ENCODE data around the gene C2orf81.
A peak's percentile ranks its signal among the peaks of the same experiment; 100 is the strongest.
"Not testable (repeated sequence)": the region's sequence is repeated elsewhere in the genome, so short reads cannot be mapped to it uniquely, and the experiment has no call there.

C2orf81 gene

DNA sequence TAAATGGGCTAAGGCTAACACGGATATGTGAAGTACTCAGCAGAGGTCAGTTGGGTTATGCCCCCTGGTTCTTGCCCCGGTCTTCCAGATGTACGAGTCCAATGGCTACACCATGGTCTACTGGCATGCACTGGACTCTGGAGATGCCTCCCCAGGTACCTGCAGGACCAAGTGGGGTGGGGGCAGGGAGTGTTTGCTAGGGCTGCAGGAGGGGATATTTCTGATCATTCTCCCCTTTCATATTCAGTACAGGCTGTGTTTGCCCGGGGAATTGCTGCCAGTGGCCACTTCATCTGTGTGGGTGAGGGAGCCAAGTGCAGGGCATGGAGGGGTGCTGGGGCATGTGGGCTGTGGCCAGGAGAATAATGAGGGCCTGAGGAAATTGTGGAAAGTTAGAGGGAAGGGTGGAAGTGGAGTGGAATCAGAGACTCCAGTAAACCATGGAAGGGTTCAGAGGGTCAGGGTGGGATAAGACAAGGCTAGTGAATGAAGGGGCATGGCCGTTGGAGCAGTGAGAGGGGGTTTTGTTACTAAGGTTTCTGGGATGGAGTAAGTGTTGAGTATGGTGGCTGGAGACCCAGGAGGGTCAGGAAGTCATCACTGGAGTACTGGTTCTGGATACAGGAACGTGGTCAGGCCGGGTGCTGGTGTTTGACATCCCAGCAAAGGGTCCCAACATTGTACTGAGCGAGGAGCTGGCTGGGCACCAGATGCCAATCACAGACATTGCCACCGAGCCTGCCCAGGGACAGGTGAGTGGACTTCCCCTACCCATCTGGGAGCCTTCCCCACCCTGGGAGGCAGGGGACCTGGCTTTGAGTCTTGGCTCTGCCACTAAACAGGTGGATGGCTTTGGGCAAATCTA is 2.0 kb upstream of the C2orf81 start:
- no peak for DNase-seq (ENCODE audit: low read depth)

DNA sequence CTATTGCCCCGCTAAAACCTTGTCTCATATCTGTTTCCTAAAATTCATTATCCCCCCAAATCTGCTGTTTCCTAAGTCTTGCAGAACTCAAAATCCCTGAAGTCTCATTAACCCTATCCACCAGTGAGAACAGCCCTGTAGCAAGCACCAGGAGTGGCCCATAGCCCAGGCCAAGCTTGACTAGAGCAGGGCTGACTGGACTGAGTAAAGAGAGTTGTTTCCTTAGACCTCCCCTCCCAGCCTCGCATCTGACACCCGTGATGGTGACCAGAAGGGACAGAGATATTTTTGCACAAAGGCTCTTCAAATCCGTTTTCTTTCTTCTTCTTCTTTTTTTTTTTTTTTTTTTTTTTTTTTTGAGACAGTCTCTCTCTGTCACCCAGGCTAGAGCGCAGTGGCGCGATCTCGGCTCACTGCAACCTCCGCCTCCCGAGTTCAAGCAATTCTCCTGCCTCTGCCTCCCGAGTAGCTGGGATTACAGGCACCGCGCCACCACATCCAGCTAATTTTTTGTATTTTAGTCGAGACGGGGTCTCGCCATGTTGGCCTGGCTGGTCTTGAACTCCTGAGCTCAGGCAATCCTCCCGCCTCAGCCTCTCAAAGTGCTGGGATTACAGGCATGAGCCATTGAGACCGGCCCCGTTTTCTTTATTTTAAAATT is 846 bp downstream of the C2orf81 start:
- DNase-seq (ENCODE audit: low read depth): not testable (repeated sequence)

DNA sequence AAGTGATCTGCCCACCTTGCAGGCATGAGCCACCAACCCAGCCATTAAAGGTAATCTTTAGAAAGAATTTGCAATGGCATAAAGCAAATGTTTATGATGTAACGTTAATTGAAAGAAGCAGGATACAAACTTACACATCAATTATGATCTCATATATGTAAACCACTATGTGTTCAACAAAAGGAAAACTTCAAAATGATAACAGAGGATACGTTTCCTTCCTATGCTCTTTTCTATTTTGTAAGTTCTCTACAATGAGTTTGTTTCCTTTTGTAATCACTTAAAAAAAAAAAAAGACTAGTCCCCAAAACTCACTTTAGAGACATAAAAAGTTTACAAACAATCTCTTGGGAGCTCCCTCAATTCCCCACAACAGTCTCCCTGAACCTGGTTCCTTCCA is 1.4 kb downstream of the C2orf81 start:
- DNase-seq (ENCODE audit: low read depth): no peak

DNA sequence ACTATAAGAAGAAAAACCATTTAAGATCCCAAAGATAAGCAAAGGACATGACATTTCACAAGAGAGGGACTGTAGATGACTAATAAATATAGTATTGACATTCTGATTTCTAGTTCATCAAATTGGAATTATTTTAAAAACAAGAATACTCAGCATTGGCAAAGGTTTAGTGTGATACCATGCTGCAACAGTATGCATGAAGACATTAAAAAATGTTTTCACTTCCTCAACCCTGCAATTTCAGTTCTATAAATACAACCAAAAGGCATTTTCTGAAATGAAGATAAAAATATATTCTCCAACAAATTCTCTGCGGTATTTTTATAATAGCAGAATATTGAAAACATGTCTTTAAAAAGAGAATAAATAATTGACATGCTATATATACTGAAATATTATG is 2.1 kb downstream of the C2orf81 start:
- no peak for DNase-seq (ENCODE audit: low read depth)

DNA sequence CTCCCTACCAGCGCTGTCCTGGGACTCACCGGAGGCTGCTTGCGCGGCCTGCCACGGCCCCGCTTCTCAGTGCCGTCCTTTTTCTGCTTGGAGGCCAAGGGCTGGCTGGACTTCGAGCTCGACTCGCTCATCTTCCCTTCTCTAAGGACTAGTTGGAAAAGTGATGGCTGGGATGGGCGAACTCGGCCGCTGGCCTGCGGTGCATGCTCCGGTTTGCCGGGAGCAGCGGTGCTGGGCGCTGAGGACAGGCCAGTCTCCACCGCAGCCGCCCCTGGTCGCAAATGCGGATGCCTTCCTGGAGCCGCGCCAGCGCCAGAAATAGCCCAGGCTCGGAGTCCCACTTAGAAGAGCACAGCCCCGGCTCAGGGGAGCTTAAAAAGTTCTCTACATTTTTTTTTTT is 3.1 kb downstream of the C2orf81 start:
- DNase-seq (ENCODE audit: low read depth): no peak

DNA sequence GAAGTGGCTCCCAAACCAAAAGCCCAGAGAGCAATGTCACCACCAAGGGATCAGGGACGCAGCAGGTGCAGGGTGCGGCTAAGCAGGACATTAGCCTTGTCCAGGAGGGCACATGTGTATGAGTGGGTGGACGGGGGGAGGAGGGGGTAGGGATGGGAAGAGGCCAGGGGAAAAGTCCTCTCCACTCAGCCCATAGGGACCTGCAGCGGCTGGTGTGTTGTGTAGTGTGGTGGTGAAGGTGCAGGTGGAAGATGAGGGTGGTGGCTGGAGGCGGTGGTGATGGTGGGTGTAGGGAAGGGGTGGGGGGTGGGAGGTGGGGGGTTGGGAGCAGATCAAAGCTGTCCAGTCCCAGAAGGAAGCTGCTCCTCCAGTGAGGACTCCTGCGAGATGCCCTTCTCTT is 3.7 kb downstream of the C2orf81 start:
- DNase-seq (ENCODE audit: low read depth): no peak

DNA sequence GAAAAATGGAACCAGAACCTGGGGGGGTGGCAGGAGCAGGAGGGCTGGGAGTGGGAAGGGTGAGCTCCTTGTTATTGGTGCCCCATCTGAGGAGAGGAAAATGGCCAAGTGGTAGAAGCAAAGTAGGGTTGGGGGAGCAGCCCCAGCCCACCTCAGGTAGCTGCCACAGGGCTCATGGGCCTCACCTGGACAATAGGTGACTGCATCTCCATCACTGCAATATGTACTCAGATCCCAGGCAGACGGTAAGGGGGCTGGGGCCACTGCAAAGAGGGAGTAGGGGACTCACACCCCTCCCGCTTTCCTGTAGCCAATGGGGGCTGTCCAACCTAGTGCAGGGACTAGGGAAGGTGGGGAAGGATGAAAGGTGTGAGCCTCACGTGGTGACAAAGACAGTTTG is 4.2 kb downstream of the C2orf81 start:
- no peak for DNase-seq (ENCODE audit: low read depth)

DNA sequence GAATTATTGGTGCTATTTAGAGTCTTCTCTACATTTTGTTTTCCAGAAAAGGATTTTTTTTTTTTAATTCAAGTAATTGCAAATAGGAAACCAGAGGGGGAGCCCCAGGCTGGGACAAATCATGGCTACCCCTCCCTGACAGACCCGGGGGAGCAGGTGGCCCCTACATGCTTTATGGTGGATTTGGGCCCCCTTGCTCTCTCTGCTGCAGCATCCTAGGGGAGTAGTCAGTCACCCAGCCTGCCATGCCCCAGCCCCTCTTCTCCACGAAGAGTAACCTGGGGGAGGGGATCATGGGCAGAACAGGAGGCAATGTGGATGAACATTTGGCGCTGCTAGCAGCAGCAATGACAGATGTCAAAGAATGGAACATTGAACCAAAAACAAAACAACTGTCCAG is 4.6 kb downstream of the C2orf81 start:
- no peak for DNase-seq (ENCODE audit: low read depth)

DNA sequence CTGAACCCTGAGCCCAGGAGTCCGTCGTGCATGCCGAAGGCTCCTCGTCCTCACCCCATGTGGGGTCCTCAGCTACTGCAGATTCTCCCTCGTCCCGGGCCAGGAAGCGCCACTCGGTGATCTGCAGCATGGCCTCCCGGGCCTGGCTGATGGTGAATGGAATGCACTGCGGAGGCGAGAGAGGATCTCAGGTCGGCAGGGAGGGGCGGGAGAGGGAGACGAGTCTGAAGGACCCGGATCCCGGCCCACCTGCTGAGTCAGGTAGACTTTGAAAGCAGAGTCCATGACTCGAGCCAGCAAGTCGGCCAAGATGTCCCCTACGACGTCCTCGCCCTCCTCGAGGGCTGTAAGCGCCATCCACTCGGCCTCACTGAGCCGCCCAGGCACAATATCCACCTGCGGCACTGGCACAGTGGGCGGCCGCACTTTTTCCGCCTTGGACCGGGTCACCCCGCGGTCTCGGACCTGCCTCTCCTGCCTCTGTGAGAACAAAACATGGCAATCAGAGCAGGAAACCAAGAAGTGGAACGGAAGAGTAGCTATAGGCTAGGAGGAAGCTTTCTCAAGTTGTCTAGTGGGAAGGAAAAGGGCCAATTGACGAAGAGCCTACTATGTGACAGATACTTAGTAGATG is 5.5 kb downstream of the C2orf81 start:
- no peak for DNase-seq (ENCODE audit: low read depth)

DNA sequence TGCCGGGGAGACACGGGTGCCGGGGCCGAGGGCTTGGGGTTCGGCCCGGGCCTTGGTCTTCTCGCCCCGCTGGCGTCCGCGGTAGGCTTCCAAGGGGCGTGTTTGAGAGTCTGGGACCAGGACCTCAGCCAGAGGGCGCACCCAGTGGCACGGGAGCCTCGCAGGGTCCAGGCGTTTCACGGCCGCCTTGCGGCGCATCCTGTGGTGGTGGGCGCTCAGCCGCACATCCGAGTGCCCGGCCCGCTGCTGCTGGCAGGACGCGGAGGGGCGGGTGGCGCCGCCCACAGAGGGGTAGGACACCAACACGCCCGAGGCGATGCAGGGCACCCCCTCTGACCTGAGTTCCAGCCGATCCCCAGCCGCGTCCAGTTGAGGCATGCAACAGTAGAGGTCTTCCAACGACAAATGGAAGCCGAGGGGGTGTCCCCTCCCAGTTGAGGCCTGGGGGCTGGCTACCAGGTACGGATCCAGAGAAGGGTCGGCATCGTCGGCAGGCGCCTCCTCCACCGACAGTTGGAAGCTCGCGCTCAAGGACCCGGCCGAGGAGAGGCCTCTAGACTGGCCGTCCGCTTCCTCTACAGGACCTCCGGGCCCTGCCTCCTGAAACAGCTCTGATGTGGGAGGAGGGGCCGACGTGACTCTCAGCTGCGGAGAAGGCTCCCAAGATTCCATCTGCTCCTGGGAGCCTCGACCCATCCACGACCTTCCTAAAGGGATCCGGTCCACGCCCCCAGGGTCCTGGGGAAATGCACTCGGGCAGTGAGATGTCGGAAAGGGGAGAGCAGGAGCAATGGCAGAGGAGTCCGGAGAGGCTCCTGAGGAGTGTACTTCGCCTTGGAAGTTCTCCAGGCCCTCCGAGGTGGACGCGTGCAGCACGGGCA is 6.3 kb downstream of the C2orf81 start:
- no peak for DNase-seq (ENCODE audit: low read depth)

DNA sequence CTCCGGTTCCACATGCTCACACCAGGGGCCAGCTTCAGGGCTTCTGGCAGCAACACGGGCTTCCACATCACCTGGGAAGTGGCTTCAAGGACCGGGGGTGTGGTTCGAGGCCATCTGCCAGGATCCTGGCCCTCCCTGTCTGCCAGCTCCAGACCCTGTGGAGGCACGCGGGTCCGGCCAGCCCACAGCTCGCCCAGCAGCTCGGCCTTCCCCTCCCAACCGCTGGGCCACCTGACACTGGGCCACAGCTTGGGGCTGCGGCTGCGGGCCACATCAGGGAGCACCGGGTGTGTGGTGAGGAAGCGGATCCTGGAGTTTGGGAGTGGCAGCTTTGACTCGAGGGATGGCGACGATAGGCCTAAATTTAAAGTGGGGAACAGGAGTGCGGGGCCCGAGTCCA is 7.0 kb downstream of the C2orf81 start:
- no peak for DNase-seq (ENCODE audit: low read depth)

DNA sequence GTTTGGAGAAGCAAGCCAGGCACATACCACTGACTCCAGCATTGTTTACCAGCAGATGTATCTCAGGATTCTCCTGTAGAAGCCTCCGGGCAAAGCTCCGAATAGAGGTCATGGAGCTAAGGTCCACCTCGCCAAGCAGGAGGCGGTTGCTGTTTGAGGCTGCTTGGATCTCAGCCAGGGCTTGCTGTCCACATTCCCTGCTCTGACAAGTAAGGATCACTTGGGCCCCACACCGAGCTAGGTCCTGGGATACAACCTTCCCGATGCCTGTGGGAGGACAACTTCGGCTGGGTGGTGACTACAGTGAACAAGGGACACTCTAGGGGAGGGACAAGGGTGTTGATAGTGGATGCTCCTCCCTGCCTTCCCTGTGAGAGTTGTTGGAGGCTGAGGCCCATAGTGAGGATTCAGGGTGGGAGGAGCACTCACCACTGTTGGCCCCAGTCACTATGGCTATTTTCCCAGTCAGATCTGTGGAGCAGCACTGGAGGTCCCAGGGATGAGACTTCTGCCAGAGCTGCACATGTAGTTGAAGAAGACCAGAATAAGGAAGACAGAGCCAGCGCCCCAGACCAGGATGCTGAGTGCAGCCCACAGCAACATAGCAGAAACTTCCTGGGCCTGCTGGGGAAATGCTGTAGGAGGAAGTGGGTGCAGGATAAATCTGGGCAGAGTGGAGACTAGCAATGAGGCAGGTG is 8.3 kb downstream of the C2orf81 start:
- no peak for DNase-seq (ENCODE audit: low read depth)

DNA sequence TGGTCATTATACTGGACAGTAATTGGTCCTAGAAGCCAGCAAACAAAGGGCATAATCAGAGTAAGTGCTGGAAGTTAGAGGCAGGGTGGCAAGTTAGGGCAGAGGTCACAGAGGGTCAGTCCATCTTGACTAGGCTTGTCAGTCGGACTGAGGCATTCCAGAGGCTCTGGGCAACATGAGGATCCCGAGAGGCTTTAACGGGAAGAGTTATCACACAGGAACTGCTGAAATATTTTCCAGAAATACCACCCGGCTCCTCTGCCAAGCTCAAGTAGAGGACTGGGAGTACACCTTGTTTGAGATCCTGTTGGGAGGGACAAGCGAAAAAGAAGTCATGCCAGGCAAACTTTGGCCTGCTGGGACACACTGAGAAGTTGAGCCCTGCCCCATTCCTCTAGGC is 13.7 kb downstream of the C2orf81 start:
- DNase-seq (ENCODE audit: low read depth): no peak

DNA sequence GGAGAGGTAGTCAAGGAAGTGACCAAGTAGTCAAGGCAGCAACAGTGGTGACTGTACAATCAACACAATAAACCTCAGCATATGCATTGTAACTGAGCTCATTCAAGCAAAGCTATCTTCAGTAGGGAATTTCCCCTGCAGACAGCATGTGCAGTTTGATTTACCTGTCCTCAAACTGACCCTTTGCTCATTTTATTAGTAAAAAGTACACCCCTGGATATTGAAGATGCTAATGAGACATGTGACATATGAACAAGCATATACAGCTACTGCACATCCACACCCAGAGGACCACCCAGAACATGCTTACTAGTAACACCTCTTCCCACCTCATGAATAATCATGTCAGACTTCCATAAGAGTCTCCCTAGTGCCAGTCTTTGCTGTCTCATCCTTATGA is 15.4 kb downstream of the C2orf81 start:
- no peak for DNase-seq (ENCODE audit: low read depth)

DNA sequence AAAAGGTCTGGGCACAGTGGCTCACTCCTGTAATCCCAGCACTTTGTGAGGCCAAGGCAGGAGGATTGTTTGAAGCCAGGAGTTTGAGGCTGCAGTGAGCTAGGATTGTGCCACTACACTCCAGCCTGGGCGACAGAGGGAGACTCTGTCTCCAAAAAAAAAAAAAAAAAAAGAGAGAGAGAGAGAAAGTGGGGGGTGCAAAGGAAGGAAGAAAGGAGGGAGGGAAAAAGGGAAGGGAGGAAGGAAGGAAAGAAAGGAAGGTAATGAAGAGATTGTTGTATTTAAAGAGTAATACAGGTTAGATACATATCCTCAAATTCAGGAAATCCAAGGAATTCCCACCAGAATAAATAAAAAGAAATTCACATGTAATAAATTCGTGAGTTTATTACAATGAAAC is 19.5 kb downstream of the C2orf81 start:
- DNase-seq (ENCODE audit: low read depth): no peak

DNA sequence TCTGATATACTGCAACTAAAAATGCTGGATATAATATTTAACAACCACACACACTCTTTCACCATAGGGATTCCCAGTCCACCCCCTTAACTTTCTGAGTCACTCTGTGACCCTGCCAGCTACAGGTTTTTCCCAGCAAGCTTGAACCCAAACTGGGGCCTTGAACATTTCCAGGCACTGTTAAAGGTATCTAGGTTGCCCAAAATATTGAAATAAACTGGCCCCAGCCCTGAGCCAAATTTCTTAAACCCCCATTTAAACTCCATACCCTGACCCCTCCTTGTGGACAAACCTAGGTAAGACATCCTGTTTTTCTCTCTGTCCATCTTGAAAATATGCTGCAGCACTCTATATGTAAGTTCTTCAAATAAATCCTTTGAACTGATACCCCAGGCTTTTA is 21.6 kb downstream of the C2orf81 start:
- no peak for DNase-seq (ENCODE audit: low read depth)

DNA sequence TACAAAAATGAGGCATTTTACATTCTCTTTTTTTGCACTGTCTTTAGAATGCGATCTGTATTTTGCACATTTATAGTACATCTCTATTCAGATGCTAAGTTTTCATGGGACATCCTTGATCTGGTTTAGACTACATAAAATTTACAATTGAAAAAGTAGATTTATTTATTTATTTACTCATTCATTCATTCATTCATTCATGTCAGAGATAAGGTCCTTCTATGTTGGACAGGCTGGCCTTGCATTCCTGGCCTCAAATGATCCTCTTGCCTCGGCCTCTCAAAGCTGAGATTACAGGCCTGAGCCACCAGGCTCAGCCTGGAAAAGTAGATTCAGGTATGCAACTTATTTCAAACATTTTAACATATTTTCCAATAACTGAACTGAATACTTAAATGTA is 25.3 kb downstream of the C2orf81 start:
- no peak for DNase-seq (ENCODE audit: low read depth)

DNA sequence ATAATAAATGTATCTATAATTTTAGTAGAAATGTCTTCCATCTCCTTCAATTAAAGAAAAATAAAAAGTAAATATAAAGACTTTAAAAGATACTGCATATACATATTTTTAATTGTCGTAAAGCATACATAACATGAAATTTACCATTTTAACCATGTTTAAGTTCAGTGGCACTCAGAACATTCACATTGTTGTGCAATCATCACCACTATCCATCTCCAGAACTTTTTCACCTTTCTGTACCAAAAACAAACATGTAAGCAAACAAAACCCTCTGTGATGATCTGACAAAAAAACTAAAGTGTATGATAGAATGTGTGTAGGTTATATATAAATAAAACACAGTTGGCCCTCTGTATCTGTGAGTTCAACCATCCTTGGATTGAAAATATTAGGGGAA is 27.9 kb downstream of the C2orf81 start:
- no peak for DNase-seq (ENCODE audit: low read depth)

DNA sequence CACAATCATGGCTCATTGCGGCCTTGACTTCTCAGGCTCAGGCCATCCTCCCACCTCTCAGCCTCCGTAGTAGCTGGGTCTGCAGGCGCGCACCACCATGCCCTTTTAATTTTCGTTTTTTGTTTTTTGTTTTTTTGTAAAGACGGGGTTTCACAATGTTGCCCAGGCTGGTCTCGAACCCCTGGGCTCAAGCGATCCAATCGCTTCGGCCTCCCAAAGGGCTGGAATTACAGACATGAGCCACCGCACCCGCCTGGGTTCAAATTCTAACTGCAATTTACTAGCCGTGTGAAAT is 29.0 kb downstream of the C2orf81 start:
- no peak for DNase-seq (ENCODE audit: low read depth)

DNA sequence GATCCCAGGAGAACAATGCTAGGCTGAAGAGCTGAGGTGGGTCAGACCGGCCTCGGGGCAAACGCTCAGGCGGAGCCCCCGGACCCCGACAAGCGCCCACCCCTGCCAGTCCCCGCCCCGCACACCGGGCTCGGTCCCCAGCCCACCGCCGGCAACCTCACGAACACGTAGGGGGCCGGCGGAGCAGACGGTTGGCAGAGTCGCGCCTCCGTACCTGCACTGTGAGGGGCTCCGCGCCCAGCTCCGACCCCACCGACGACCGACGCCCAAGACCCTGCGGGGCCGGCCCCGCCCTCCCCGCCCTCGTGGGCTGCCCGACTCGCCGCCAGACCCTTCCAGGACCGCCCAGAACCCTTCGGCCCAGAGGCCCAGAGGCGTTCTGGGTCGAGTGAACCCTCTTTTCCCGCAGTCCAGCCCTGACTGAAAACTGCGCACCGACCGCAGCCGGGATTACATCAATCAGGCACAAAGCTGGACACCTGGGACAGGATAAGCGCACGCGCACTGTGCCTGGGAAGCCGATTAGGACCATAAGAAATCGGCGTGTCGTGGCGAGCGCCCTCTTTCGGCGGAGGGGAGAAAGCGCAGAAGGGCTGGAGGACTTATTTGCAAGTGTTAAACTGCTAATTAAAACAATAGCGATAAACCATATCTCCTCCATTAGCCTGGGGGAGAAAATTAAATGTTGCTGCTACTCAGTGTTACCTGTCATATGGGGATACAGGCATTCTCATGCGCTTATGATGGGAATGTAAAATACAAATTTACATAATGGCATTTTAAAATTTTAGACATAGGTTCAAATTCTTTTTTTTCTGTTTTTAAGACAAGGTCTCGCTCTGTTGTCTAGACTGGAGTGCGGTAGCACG is 29.6 kb downstream of the C2orf81 start:
- DNase-seq (ENCODE audit: low read depth): peak; percentile 90

DNA sequence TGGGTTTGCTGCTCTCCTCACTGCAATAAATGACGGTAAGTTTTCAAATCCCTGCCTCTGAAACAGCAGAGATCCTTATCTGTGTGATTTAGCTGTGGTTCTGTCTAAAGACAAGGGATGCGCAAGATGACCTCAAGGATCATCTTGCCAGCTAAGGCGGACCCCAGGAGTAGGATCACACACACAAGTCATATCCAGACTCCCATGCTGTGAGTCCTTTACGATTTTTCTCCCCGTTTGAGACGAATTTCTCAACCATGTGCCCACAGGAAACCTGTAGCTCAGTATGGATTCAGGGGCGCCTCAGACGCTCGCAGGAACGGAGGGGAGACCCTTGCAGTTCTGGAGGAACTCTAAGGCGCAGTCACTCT is 30.2 kb downstream of the C2orf81 start:
- DNase-seq (ENCODE audit: low read depth): no peak

All from activated T-cell treated with anti-CD3 and anti-CD28 coated beads for 24 hours (primary cell).